CD4-positive, alpha-beta memory T cell (primary cell): ENCODE data around the gene EPB41L4A. TPM values are rescaled to one million over a fixed set of nuclear protein-coding genes. Genes with fewer than 3 reads are reported as not detected.

Experiments used
- CTCF ChIA-PET: fragments of 350-600 bp; sonication (Branson Sonifier 250); formaldehyde crosslinking; loops from one replicate; lab custom pipeline; 2021; ENCODE audit warnings: inconsistent platforms; ENCODE audit not compliant: partially characterized antibody; lab: Charles Lee
- POLR2A ChIA-PET: fragments of 350-600 bp; sonication (Branson Sonifier 250); formaldehyde crosslinking; loops from one replicate; lab custom pipeline; 2021; ENCODE audit not compliant: partially characterized antibody; lab: Charles Lee
- DNase-seq, 5 donors: peaks; one replicate each; pipeline versions ENCODE4 v3.0.0 to v3.0.0-alpha.2; 2020 to 2022; ENCODE audit warnings: mixed read lengths in 1 of 5
- H3K27ac ChIP-seq: one replicate; pipeline ENCODE4 v1.7.0; 2013; ENCODE audit warnings: low read depth, low read length
- H3K27me3 ChIP-seq: 2 replicates; pipeline ENCODE4 v1.7.0; 2013; ENCODE audit warnings: mild to moderate bottlenecking, low read length, moderate library complexity; ENCODE audit not compliant: insufficient read depth
- H3K36me3 ChIP-seq: 2 replicates; pipeline ENCODE4 v1.7.0; 2013; ENCODE audit warnings: mild to moderate bottlenecking, low read length, moderate library complexity; ENCODE audit not compliant: insufficient read depth
- H3K4me1 ChIP-seq: 2 replicates; pipeline ENCODE4 v1.7.0; 2013; ENCODE audit warnings: mild to moderate bottlenecking, low read length, moderate library complexity; ENCODE audit not compliant: insufficient read depth
- H3K4me3 ChIP-seq, 2 donors: one replicate each; pipeline ENCODE4 v1.7.0; 2013; ENCODE audit warnings: low read length in 2 of 2, mild to moderate bottlenecking in 1 of 2
- H3K9me3 ChIP-seq, 2 donors: one replicate each; pipeline ENCODE4 v1.7.0; 2013; ENCODE audit warnings: low read length in 2 of 2, control low read depth in 1 of 2; ENCODE audit not compliant: control insufficient read depth in 1 of 2
- H3K27ac Mint-ChIP-seq, 7 donors: one replicate each; pipeline ENCODE4 v1.8.0; 2020 to 2021; ENCODE audit warnings: mixed read lengths in 7 of 7, mild to moderate bottlenecking in 6 of 7, inconsistent platforms in 3 of 7, moderate library complexity in 3 of 7
- H3K27me3 Mint-ChIP-seq, 2 donors: one replicate each; pipeline ENCODE4 v1.8.0; 2020 to 2021; ENCODE audit warnings: mixed read lengths in 2 of 2
- H3K36me3 Mint-ChIP-seq, 2 donors: one replicate each; pipeline ENCODE4 v1.8.0; 2020 to 2021; ENCODE audit warnings: mixed read lengths in 2 of 2, inconsistent platforms in 1 of 2, mild to moderate bottlenecking in 1 of 2
- H3K4me1 Mint-ChIP-seq, 4 donors: one replicate each; pipeline ENCODE4 v1.8.0; 2020 to 2021; ENCODE audit warnings: mixed read lengths in 4 of 4, mild to moderate bottlenecking in 1 of 4
- H3K4me3 Mint-ChIP-seq, 8 donors: one replicate each; pipeline ENCODE4 v1.8.0; 2020 to 2021; ENCODE audit warnings: mixed read lengths in 8 of 8, mild to moderate bottlenecking in 7 of 8, moderate library complexity in 6 of 8, inconsistent platforms in 3 of 8
- H3K9me3 Mint-ChIP-seq, 8 donors: one replicate each; pipeline ENCODE4 v1.8.0; 2020 to 2021; ENCODE audit warnings: mixed read lengths in 8 of 8, mild to moderate bottlenecking in 5 of 8, inconsistent platforms in 3 of 8, moderate library complexity in 1 of 8
- intact Hi-C: fragments of 100-400 bp; cut with micrococcal nuclease; formaldehyde crosslinking; loops from one replicate; pipeline ENCODE4 v1.15.1; 2023
- polyA plus RNA-seq, 2 donors: library from polyadenylated mRNA; unstranded; fragments of 300-500 nt; fragmentation: Illumina TruSeq; gene quantifications; one replicate each; pipeline ENCODE4 v1.2.3, GENCODE V29; 2021
- total RNA-seq, 2 experiments: library from RNA; stranded (reverse); gene quantifications; one replicate each; pipeline ENCODE4 v1.2.3, GENCODE V29; 2021

The EPB41L4A gene
- total and polyA plus RNA-seq, 4 experiments from 2014 or later: 0.30 to 1.1 (median 0.72) TPM

DNA sequence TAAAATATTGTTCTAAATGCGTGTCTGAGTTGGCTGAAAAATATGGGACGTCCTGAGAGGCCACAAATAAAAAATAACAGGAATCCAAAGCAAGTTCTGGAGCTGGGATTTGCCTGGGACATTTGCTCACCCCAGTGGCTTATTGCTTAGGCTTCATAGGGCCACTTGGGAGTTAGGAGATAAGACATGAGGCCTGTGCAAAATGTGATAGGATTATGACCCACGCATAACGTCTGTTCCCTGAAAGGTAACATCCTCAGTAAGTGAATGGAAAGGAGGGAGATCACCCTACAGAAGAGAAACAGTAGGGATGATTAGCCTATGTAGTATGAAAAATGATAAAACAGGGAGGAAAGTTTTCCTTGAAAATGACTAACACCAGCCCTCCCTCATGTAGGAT is 269.4 kb downstream of the EPB41L4A start:
- no peak for DNase-seq
- CTCF ChIA-PET: interaction anchor here (1.0 to 2.2 kb wide), 3 partner anchors 11 to 16 kb away, joined by 3 to 7 read pairs (median 7); no protein-coding TSS in a partner anchor
- no peaks in the 10 kb centered on the region for H3K4me1 ChIP-seq
- no peaks in the 10 kb centered on the region for H3K27me3 ChIP-seq
- no peaks in the 10 kb centered on the region for H3K9me3 ChIP-seq
- Mint-ChIP-seq H3K4me1 (no peaks in the 10 kb centered on the region), H3K36me3 (no peaks in the 10 kb centered on the region), H3K9me3 (no peaks in the 10 kb centered on the region), H3K4me3 (no peak overlapping the region), H3K27ac (no peak overlapping the region), H3K27me3 (peaks cover 8 to 11% of the 10 kb centered on the region in 2 donors)
- H3K36me3 ChIP-seq: no peaks in the 10 kb centered on the region
- POLR2A ChIA-PET: no interaction called here
- H3K4me3 ChIP-seq: no peak overlapping the region
- H3K27ac ChIP-seq: no peak overlapping the region
- intact Hi-C loops: loop anchor here (5.0 kb wide), 1 partner anchor 617 kb away; no protein-coding TSS in a partner anchor

DNA sequence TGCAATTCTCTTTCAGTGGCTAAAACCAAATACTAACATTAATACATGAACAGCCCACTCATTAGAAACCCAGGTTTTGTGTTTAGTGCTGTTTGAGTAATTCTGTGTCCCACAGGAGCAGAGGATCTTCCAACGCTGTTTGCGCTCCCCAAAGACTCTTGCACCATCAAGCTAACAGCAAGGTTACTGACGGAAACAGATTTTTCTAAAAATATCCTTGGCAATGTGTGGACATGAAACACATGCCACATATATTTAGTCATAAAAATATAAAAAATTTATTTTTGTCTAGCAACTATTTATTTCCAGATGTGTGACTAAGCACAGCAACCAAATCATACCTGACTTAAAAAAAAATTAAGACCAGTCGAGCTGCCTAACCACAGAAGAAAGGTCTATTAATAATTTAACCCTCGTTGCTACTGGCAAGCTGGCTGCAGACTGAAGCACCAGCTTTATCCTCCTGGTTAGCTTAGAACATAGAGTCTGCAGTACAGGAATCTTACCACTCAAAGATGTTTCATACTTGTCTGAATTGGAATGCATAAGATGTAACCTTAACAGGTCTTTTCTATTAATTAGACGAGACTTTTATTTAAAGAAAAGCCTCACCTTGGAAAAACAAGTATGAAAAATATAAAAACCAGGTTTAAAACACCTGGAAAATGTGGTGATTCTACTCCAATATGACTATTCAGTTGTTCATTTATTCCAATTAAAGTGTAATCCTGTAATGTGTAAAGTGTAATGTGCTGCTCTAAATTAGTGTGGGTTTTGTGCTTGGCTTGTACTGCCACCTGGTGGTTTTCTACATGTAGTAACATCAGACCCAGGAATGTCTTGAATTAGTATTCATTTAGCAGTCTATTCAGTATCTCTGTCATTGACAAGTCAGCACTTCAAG is 272.5 kb downstream of the EPB41L4A start:
- no peaks in the 10 kb centered on the region for H3K9me3 Mint-ChIP-seq
- intact Hi-C loops: loop anchor here (1.0 to 5.0 kb wide), 5 partner anchors 596 to 1389 kb away; no protein-coding TSS in a partner anchor
- CTCF ChIA-PET: interaction anchor here (0.6 to 1.8 kb wide), 15 partner anchors 11 to 1389 kb away, joined by 3 to 21 read pairs (median 3); partner anchors contain the start of gene STARD4
- Histone ChIP-seq H3K9me3 (no peaks in the 10 kb centered on the region), H3K4me3 (no peak overlapping the region), H3K27ac (no peak overlapping the region), H3K4me1 (no peaks in the 10 kb centered on the region), H3K27me3 (no peaks in the 10 kb centered on the region), H3K36me3 (no peaks in the 10 kb centered on the region)
- DNase-seq: peak; percentile 57 to 66 (median 58)
- H3K4me3 Mint-ChIP-seq: no peak overlapping the region
- H3K27me3 Mint-ChIP-seq: peaks cover 12 to 20% of the 10 kb centered on the region in 2 donors
- H3K36me3 Mint-ChIP-seq: no peaks in the 10 kb centered on the region
- POLR2A ChIA-PET: no interaction called here
- no peaks in the 10 kb centered on the region for H3K4me1 Mint-ChIP-seq
- H3K27ac Mint-ChIP-seq: no peak overlapping the region

DNA sequence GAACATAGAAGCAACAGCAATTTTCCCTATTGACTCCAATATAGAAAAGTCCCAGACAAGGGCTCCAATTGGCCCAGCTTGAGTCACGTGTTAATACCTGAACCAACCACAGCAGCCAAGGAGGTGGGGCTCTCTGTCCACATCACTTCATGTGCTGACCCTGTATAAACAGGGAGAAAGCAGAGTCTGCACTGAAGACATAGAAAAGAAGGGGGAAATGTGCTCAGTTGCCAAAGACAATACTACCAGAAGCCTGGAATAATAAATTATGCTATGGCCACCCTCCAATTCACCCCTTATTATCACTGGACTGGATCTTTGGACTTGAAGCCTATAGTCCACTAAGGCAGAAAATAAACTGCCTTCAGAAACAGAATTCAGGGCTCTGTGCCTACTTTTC is 275.4 kb downstream of the EPB41L4A start:
- Histone ChIP-seq H3K9me3 (no peaks in the 10 kb centered on the region), H3K4me1 (no peaks in the 10 kb centered on the region), H3K4me3 (no peak overlapping the region), H3K27ac (no peak overlapping the region), H3K27me3 (no peaks in the 10 kb centered on the region), H3K36me3 (no peaks in the 10 kb centered on the region)
- ChIA-PET CTCF (interaction anchor here (1.6 kb wide), 1 partner anchor 593 kb away, joined by 6 read pairs; no protein-coding TSS in a partner anchor), POLR2A (no interaction called here)
- Mint-ChIP-seq H3K27ac (no peak overlapping the region), H3K36me3 (no peaks in the 10 kb centered on the region), H3K27me3 (peaks cover 13 to 26% of the 10 kb centered on the region in 2 donors), H3K4me1 (no peaks in the 10 kb centered on the region), H3K4me3 (no peak overlapping the region), H3K9me3 (no peaks in the 10 kb centered on the region)
- DNase-seq: no peak
- intact Hi-C loops: no loop called here

DNA sequence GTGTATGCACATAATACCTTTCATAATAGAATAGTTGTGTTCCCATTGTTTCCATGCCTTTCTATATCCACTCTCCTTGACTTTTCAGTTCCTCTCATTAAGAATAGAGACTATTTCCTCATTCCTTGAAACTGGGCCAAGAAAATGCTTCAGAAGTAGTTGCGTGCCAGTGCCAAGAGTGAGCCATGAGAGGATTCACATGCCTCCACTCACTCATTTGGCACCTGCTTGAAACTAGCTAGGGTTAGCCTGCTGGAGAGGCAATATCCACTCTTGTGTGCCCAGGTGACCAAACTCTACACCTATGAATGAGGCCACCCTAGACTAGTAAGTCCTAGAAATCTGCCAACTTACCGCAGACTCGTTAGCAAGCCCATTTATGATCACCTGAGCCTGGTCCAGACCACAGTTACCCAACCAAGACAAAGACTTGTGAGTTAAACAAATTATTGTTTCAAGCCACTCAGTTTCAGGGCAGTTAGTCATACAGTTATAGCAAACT is 276.3 kb downstream of the EPB41L4A start:
- H3K9me3 ChIP-seq: no peaks in the 10 kb centered on the region
- Mint-ChIP-seq H3K27ac (no peak overlapping the region), H3K27me3 (peaks cover 18 to 33% of the 10 kb centered on the region in 2 donors), H3K36me3 (no peaks in the 10 kb centered on the region), H3K4me1 (no peaks in the 10 kb centered on the region), H3K4me3 (no peak overlapping the region), H3K9me3 (no peaks in the 10 kb centered on the region)
- no peak overlapping the region for H3K4me3 ChIP-seq
- ChIA-PET CTCF (no interaction called here), POLR2A (no interaction called here)
- no peaks in the 10 kb centered on the region for H3K27me3 ChIP-seq
- no peak for DNase-seq
- H3K27ac ChIP-seq: no peak overlapping the region
- intact Hi-C loops: no loop called here
- H3K4me1 ChIP-seq: no peaks in the 10 kb centered on the region
- H3K36me3 ChIP-seq: no peaks in the 10 kb centered on the region

DNA sequence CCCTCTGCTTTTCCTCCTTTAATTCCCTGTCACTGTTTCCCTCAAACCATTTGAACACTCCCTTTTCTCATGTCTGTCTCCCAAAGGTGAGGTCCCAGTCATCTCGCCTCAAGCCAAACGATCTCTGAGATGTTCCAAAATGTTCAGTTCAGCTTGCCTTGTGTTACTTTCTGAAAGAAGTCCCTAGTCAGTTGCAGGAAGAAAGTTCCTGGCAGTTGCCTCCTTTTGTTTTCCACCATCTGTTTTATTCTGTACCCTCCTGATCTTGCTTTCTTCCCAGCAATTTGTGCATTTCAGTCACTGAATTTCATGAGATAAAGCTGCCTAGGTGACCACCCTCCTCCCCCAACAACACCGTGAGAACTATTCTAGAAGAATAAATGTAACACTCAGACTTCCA is 277.5 kb downstream of the EPB41L4A start:
- DNase-seq: no peak
- intact Hi-C loops: no loop called here
- Histone ChIP-seq H3K9me3 (no peaks in the 10 kb centered on the region), H3K36me3 (no peaks in the 10 kb centered on the region), H3K27ac (no peak overlapping the region), H3K4me3 (no peak overlapping the region), H3K27me3 (no peaks in the 10 kb centered on the region), H3K4me1 (no peaks in the 10 kb centered on the region)
- Mint-ChIP-seq H3K4me1 (peaks cover 0 to 6% (median 0%) of the 10 kb centered on the region in 4 donors), H3K4me3 (no peak overlapping the region), H3K27ac (no peak overlapping the region), H3K27me3 (peaks cover 17 to 34% of the 10 kb centered on the region in 2 donors), H3K9me3 (no peaks in the 10 kb centered on the region), H3K36me3 (no peaks in the 10 kb centered on the region)
- ChIA-PET POLR2A (no interaction called here), CTCF (no interaction called here)

DNA sequence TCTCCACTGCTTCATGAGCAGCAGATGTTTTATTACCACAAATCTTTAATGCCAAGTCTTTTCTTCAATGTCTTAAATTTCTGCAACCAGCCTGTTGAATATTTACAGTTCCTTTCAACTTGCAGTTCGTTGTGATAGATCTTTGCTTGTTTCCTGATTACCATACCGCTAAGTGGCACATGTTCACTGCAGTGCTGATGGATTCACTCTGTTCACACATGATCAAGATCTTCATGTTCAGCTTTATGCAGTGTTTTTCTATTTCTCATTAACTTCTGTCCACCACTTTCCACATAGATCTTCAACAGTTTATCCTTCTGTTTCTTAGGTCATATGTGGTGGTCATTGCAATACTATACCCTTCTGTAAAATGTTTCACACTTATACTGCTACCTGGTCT is 280.6 kb downstream of the EPB41L4A start:
- Histone ChIP-seq H3K36me3 (no peaks in the 10 kb centered on the region), H3K27ac (no peak overlapping the region), H3K9me3 (no peaks in the 10 kb centered on the region), H3K4me3 (no peak overlapping the region), H3K4me1 (no peaks in the 10 kb centered on the region), H3K27me3 (no peaks in the 10 kb centered on the region)
- no peak overlapping the region for H3K27ac Mint-ChIP-seq
- no peak overlapping the region for H3K4me3 Mint-ChIP-seq
- H3K4me1 Mint-ChIP-seq: peaks cover 0 to 6% (median 0%) of the 10 kb centered on the region in 4 donors
- ChIA-PET CTCF (interaction anchor here (1.8 kb wide), 1 partner anchor 12 kb away, joined by 7 read pairs; no protein-coding TSS in a partner anchor), POLR2A (no interaction called here)
- DNase-seq: no peak
- no peaks in the 10 kb centered on the region for H3K9me3 Mint-ChIP-seq
- H3K36me3 Mint-ChIP-seq: no peaks in the 10 kb centered on the region
- H3K27me3 Mint-ChIP-seq: peaks cover 19 to 36% of the 10 kb centered on the region in 2 donors
- intact Hi-C loops: no loop called here

DNA sequence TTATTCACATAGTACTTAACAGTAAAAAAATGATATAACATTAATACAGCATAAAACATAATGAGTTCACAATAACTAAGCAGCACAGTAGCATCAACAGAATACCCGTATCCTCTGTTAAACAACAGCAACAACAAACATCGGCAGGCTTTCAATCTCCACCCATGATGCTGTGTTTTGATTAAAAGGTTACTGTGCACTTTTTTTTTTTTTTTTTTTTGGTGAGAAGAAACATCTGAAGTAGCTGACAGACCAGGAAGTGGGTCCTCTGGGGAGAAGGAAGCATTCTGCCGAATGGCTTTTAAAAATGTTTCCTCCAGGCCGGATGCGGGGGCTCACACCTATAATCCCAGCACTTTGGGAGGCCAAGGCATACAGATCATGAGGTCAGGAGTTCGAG is 282.3 kb downstream of the EPB41L4A start:
- Histone ChIP-seq H3K36me3 (no peaks in the 10 kb centered on the region), H3K4me3 (no peak overlapping the region), H3K4me1 (no peaks in the 10 kb centered on the region), H3K9me3 (no peaks in the 10 kb centered on the region), H3K27ac (no peak overlapping the region), H3K27me3 (no peaks in the 10 kb centered on the region)
- CTCF ChIA-PET: interaction anchor here (0.6 kb wide), 1 partner anchor 1512 kb away, joined by 3 read pairs; no protein-coding TSS in a partner anchor
- Mint-ChIP-seq H3K9me3 (peaks cover 0 to 3% (median 0%) of the 10 kb centered on the region in 8 donors), H3K4me3 (no peak overlapping the region), H3K27me3 (peaks cover 16 to 29% of the 10 kb centered on the region in 2 donors), H3K4me1 (peaks cover 0 to 6% (median 0%) of the 10 kb centered on the region in 4 donors), H3K36me3 (no peaks in the 10 kb centered on the region), H3K27ac (no peak overlapping the region)
- POLR2A ChIA-PET: no interaction called here
- intact Hi-C loops: no loop called here
- DNase-seq: no peak
